H1 (cell line): ENCODE results near the gene CHN2. TPM values are rescaled to one million over a fixed set of nuclear protein-coding genes. Genes with fewer than 3 reads are reported as not detected.

Source experiments
- CTCF ChIA-PET: fragments of 300-600 bp; sonication (Branson Sonifier 250); formaldehyde crosslinking; loops from one replicate; lab custom pipeline; 2021; ENCODE audit not compliant: partially characterized antibody; lab: Charles Lee
- POLR2A ChIA-PET: fragments of 300-600 bp; sonication (Branson Sonifier 250); formaldehyde crosslinking; loops from one replicate; lab custom pipeline; 2021; ENCODE audit warnings: inconsistent platforms; ENCODE audit not compliant: partially characterized antibody; lab: Charles Lee
- DNase-seq, 2 experiments: peaks; one replicate each; pipeline versions ENCODE4 v3.0.0 to v3.0.0-alpha.2; 2010 to 2022; ENCODE audit warnings: low spot score in 2 of 2, low read depth in 1 of 2, mixed read lengths in 1 of 2
- FAIRE-seq: peaks from 2 replicates; lab custom pipeline; 2011; peaks lifted over from hg19 to GRCh38; lab: Jason Lieb, UNC
- H2AFZ ChIP-seq: 2 replicates; pipeline ENCODE4 v1.8.1; 2012; ENCODE audit warnings: low read length, inconsistent platforms
- H2AK5ac ChIP-seq: 2 replicates; pipeline ENCODE4 v1.6.1; 2013; ENCODE audit warnings: low read depth, low read length
- H2BK120ac ChIP-seq: replicated peaks from 2 replicates; pipeline ENCODE3; 2013; ENCODE audit warnings: low read depth, low read length, inconsistent platforms
- H2BK12ac ChIP-seq: 2 replicates; pipeline ENCODE4 v1.6.1; 2013; ENCODE audit warnings: low read depth, low read length
- H2BK15ac ChIP-seq: 2 replicates; pipeline ENCODE4 v1.6.1; 2013; ENCODE audit warnings: low read length
- H2BK20ac ChIP-seq: 2 replicates; pipeline ENCODE4 v1.6.1; 2013; ENCODE audit warnings: low read length
- H2BK5ac ChIP-seq: 2 replicates; pipeline ENCODE4 v1.6.1; 2013; ENCODE audit warnings: low read depth, low read length
- H3K14ac ChIP-seq: 2 replicates; pipeline ENCODE4 v1.6.1; 2013; ENCODE audit warnings: inconsistent platforms; ENCODE audit not compliant: insufficient read length
- H3K18ac ChIP-seq: 2 replicates; pipeline ENCODE4 v1.6.1; 2013; ENCODE audit warnings: low read length; ENCODE audit errors: extremely low read depth
- H3K23ac ChIP-seq: 2 replicates; pipeline ENCODE4 v1.6.1; 2013; ENCODE audit warnings: inconsistent platforms; ENCODE audit not compliant: insufficient read length
- H3K23me2 ChIP-seq: 2 replicates; pipeline ENCODE4 v1.6.1; 2013; ENCODE audit warnings: low read depth, low read length
- H3K27ac ChIP-seq: 2 replicates; pipeline ENCODE4 v1.6.1; 2011; ENCODE audit warnings: low read depth, low read length, inconsistent platforms
- H3K27me3 ChIP-seq, 4 experiments: replicated peaks in 1 of 4; 1 replicate in 1 of 4; 2 replicates in 3 of 4; pipeline versions ENCODE4 v1.6.1 to v1.8.1; 2011 to 2013; ENCODE audit warnings: low read length in 3 of 4, mild to moderate bottlenecking in 3 of 4, inconsistent platforms in 2 of 4, mixed read lengths in 2 of 4, moderate library complexity in 1 of 4; ENCODE audit not compliant: control insufficient read depth in 3 of 4, insufficient read depth in 3 of 4; ENCODE audit errors: extremely low read depth in 1 of 4
- H3K36me3 ChIP-seq, 4 experiments: 2 replicates each; pipeline versions ENCODE4 v1.6.1 to v1.8.1; 2011 to 2013; ENCODE audit warnings: mild to moderate bottlenecking in 4 of 4, low read length in 3 of 4, moderate library complexity in 2 of 4, control low read depth in 1 of 4, inconsistent platforms in 1 of 4; ENCODE audit not compliant: insufficient read depth in 4 of 4, control insufficient read depth in 2 of 4
- H3K4ac ChIP-seq: replicated peaks from 2 replicates; pipeline ENCODE3; 2013; ENCODE audit warnings: low read length, low read depth, mixed read lengths, inconsistent platforms; ENCODE audit not compliant: insufficient read length
- H3K4me1 ChIP-seq, 4 experiments: replicated peaks in 1 of 4; 1 replicate in 1 of 4; 2 replicates in 3 of 4; pipeline versions ENCODE4 v1.6.1 to v1.8.1; 2011 to 2013; ENCODE audit warnings: low read length in 3 of 4, inconsistent platforms in 2 of 4, mixed read lengths in 1 of 4; ENCODE audit not compliant: insufficient read depth in 4 of 4, control insufficient read depth in 3 of 4
- H3K4me2 ChIP-seq, 2 experiments: 2 replicates each; pipeline versions ENCODE4 v1.6.1 to v1.8.1; 2011 to 2013; ENCODE audit warnings: low read depth in 2 of 2, low read length in 2 of 2, control low read depth in 1 of 2, inconsistent platforms in 1 of 2, mild to moderate bottlenecking in 1 of 2; ENCODE audit not compliant: insufficient read depth in 1 of 2
- H3K4me3 ChIP-seq, 4 experiments: fragments of 200-600, 300-600 bp in 1 of 4; sonication (generic), shearing (Covaris generic), sonication (Bioruptor Twin) in 1 of 4; 2 replicates each; pipeline versions ENCODE4 v1.5.1 to v1.8.1; 2011 to 2016; ENCODE audit warnings: low read length in 4 of 4, low read depth in 3 of 4, control low read depth in 2 of 4, inconsistent platforms in 2 of 4, mild to moderate bottlenecking in 2 of 4, mixed read lengths in 1 of 4, moderate library complexity in 1 of 4; ENCODE audit not compliant: insufficient read depth in 2 of 4; ENCODE audit errors: extremely low read depth in 1 of 4
- H3K56ac ChIP-seq: replicated peaks from 2 replicates; pipeline ENCODE3; 2013; ENCODE audit warnings: low read depth, mild to moderate bottlenecking, mixed read lengths, low read length, inconsistent platforms; ENCODE audit not compliant: insufficient read length
- H3K79me1 ChIP-seq: 2 replicates; pipeline ENCODE4 v1.6.1; 2013; ENCODE audit warnings: low read depth, low read length, control low read depth
- H3K79me2 ChIP-seq, 2 experiments: 2 replicates each; pipeline versions ENCODE4 v1.6.1 to v1.8.1; 2012 to 2013; ENCODE audit warnings: low read length in 2 of 2, mild to moderate bottlenecking in 2 of 2, inconsistent platforms in 1 of 2; ENCODE audit not compliant: insufficient read depth in 2 of 2, control insufficient read depth in 1 of 2
- H3K9ac ChIP-seq, 4 experiments: replicated peaks in 1 of 4; 1 replicate in 1 of 4; 2 replicates in 3 of 4; pipeline versions ENCODE4 v1.6.1 to v1.8.1; 2011 to 2013; ENCODE audit warnings: low read depth in 3 of 4, low read length in 3 of 4, control low read depth in 2 of 4, mild to moderate bottlenecking in 2 of 4, moderate library complexity in 2 of 4, inconsistent platforms in 1 of 4; ENCODE audit errors: extremely low read depth in 1 of 4
- H3K9me3 ChIP-seq, 2 experiments: 2 replicates each; pipeline versions ENCODE4 v1.6.1 to v1.8.1; 2012 to 2013; ENCODE audit warnings: mild to moderate bottlenecking in 2 of 2, moderate library complexity in 2 of 2, control low read depth in 1 of 2, inconsistent platforms in 1 of 2, low read depth in 1 of 2, low read length in 1 of 2, mixed read lengths in 1 of 2; ENCODE audit not compliant: insufficient read depth in 2 of 2
- H4K20me1 ChIP-seq, 2 experiments: replicated peaks in 1 of 2; 2 replicates each; pipeline versions ENCODE3 to v1.8.1; 2011 to 2013; ENCODE audit warnings: inconsistent platforms in 2 of 2, low read length in 2 of 2, mild to moderate bottlenecking in 1 of 2; ENCODE audit not compliant: insufficient read depth in 2 of 2, control insufficient read depth in 1 of 2
- H4K5ac ChIP-seq: 2 replicates; pipeline ENCODE4 v1.6.1; 2013; ENCODE audit warnings: low read length, low read depth, mixed read lengths, inconsistent platforms; ENCODE audit not compliant: insufficient read length
- H4K8ac ChIP-seq: 2 replicates; pipeline ENCODE4 v1.8.0; 2013; ENCODE audit warnings: mild to moderate bottlenecking, moderate library complexity, low read length, inconsistent platforms; ENCODE audit not compliant: insufficient read depth; ENCODE audit errors: extremely low read depth
- H4K91ac ChIP-seq: replicated peaks from 2 replicates; pipeline ENCODE3; 2013; ENCODE audit warnings: low read length, mixed read lengths, inconsistent platforms; ENCODE audit not compliant: insufficient read length
- CEBPB ChIP-seq: IDR thresholded peaks from 2 replicates; pipeline ENCODE4 v1.6.1; 2012; ENCODE audit warnings: low read depth, low read length
- E2F6 ChIP-seq: IDR thresholded peaks from 2 replicates; pipeline ENCODE4 v1.6.1; 2012; ENCODE audit warnings: inconsistent platforms
- USF2 ChIP-seq: IDR thresholded peaks from 2 replicates; pipeline ENCODE4 v1.6.1; 2011; ENCODE audit warnings: low read length, improper control_type of control experiment
- WGBS, 2 experiments: shearing (Covaris generic) in 1 of 2; methylation state at CpG; one replicate each; pipeline versions ENCODE4 v1.1.6 to v1.1.7; 2013 to 2015; ENCODE audit warnings: low lambda C conversion rate in 2 of 2, mixed read lengths in 2 of 2, inconsistent platforms in 1 of 2, low coverage in 1 of 2, missing lambda C conversion rate in 1 of 2; ENCODE audit not compliant: insufficient replicate concordance in 2 of 2, insufficient coverage in 1 of 2, insufficient read length in 1 of 2; ENCODE audit errors: extremely low coverage in 1 of 2, missing lambda C conversion rate in 1 of 2; 5-methylcytosine and 5-hydroxymethylcytosine counted together
- polyA plus RNA-seq, 7 experiments: library from polyadenylated mRNA; depleted of rRNA in 3 of 7; stranded (reverse) in 5 of 7; unstranded in 2 of 7; fragments of >200 nt in 5 of 7; fragments of 200-250 nt in 2 of 7; gene quantifications; 1 replicate in 5 of 7; 2 replicates in 1 of 7; 4 replicates in 1 of 7; pipeline versions ENCODE4 v1.2.1 to v1.2.3, GENCODE V29; 2011 to 2013; ENCODE audit warnings: missing spikeins in 2 of 7, mixed read lengths in 2 of 7
- total RNA-seq: library from RNA; stranded (reverse); fragmentation: NEBNext Ultra II Directional; extraction: Animal tissue kit (Norgen Biotek cat#: 25700); gene quantifications from 2 replicates; pipeline ENCODE4 v1.2.1, GENCODE V29; 2021

The CHN2 gene
- total and polyA plus RNA-seq, 2 of the 8 experiments (the other 6 are each of a cell fraction or from before 2014, with no cell fraction given), result 2.9 to 4.8 TPM

- no peak overlapping the region for H2AFZ ChIP-seq
- no peak overlapping the region for H3K9ac ChIP-seq
- H3K4ac ChIP-seq, result no peak overlapping the region
- H3K27ac ChIP-seq, result no peak overlapping the region
- H3K36me3 ChIP-seq, result no peaks in the 10 kb centered on the region
- no peak overlapping the region for H2BK20ac ChIP-seq
- no peak overlapping the region for H3K56ac ChIP-seq
- H4K91ac ChIP-seq, result no peak overlapping the region
- H2AK5ac ChIP-seq, result no peak overlapping the region
- no peak overlapping the region for H4K5ac ChIP-seq
- H3K4me1 ChIP-seq, result peaks cover 8 to 21% (median 15%) of the 10 kb centered on the region in 4 experiments; a peak in 5 of 7 replicates
- H2BK5ac ChIP-seq, result no peak overlapping the region
- no peak overlapping the region for H3K14ac ChIP-seq
- ChIA-PET POLR2A (no interaction called here), CTCF (interaction anchor here (0.6 to 1.3 kb wide), 2 partner anchors 35 to 293 kb away, joined by 3 to 4 read pairs; no protein-coding TSS in a partner anchor)
- 95% methylated on average over 2 of the region's 2 CpGs; no CpG with 5 or more reads in 1 of the 2 experiments for WGBS, 2 experiments
- H4K8ac ChIP-seq, result no peak overlapping the region
- H3K23me2 ChIP-seq, result peaks cover 3% of the 10 kb centered on the region; the same call in 1 of the 2 replicates
- H3K23ac ChIP-seq, result no peak overlapping the region
- H3K9me3 ChIP-seq, result no peaks in the 10 kb centered on the region
- H2BK120ac ChIP-seq, result no peak overlapping the region
- H3K4me3 ChIP-seq, result no peak overlapping the region
- no peaks in the 10 kb centered on the region for H3K79me1 ChIP-seq
- no peak overlapping the region for H2BK12ac ChIP-seq
- no peak for FAIRE-seq
- no peak overlapping the region for H3K4me2 ChIP-seq
- no peak for DNase-seq
- no peaks in the 10 kb centered on the region for H4K20me1 ChIP-seq
- no peak overlapping the region for H3K18ac ChIP-seq
- H3K79me2 ChIP-seq, result no peaks in the 10 kb centered on the region
- no peaks in the 10 kb centered on the region for H3K27me3 ChIP-seq
- no peak overlapping the region for H2BK15ac ChIP-seq
- TF ChIP-seq E2F6 (no peak), USF2 (no peak), CEBPB (no peak)
Measured at GRCh38 chr7:29275018-29275318, 80.4 kb downstream of the CHN2 start.
